Mucosa of descending colon (tissue), 3 donors: ENCODE data around the gene EPHB6. TPM values are rescaled to one million over a fixed set of nuclear protein-coding genes. Genes with fewer than 3 reads are reported as not detected.

Source experiments
- ATAC-seq: fragments of 200-7000 bp; cut with Tn5 transposase; one replicate; pipeline ENCODE4 v1.9.1; 2020; ENCODE audit warnings: mild to moderate bottlenecking, moderate library complexity
- DNase-seq, 3 donors: peaks; one replicate each; pipeline ENCODE4 v3.0.0-alpha.2; 2020
- H3K36me3 ChIP-seq: fragments of 200-600 bp; one replicate; pipeline ENCODE4 v1.8.0; 2021; ENCODE audit warnings: low read depth, mild to moderate bottlenecking
- H3K4me1 ChIP-seq: fragments of 200-600 bp; one replicate; pipeline ENCODE4 v1.8.0; 2021; ENCODE audit warnings: low read depth, mild to moderate bottlenecking
- H3K4me3 ChIP-seq: fragments of 200-600 bp; one replicate; pipeline ENCODE4 v1.8.0; 2021; ENCODE audit warnings: mild to moderate bottlenecking
- H3K9me3 ChIP-seq: fragments of 200-600 bp; one replicate; pipeline ENCODE4 v1.8.0; 2021; ENCODE audit warnings: mild to moderate bottlenecking
- intact Hi-C, 2 donors: fragments of 100-400 bp; cut with DNase I in 1 of 2; cut with micrococcal nuclease in 1 of 2; formaldehyde crosslinking; loops; one replicate each; pipeline versions ENCODE4 v1.11.0 to v1.11.1; 2022; cut with DNase I, micrococcal nuclease
- total RNA-seq, 3 donors: library from RNA; stranded (reverse); fragmentation: NEBNext Ultra II Directional in 2 of 3; extraction: Animal tissue kit (Norgen Biotek cat#: 25700) in 2 of 3; gene quantifications; one replicate each; pipeline versions ENCODE4 v1.2.1 to v1.2.4, GENCODE V29; 2021 to 2023
- TF ChIP-seq, protein P1 (sequence below): fragments of 200-600 bp; IDR thresholded peaks from one replicate; pipeline ENCODE4 v1.8.0; 2022; ENCODE audit warnings: antibody characterized with exemption, mild to moderate bottlenecking
- donor health status: DM: no; HTN: no; CAD: no; lungs with moderate emphysema.
- donor health status: DM: no; HTN: no; CAD: no.
- donor health status: DM: no; HTN: yes; CAD: no.

EPHB6 gene
- total RNA-seq, 3 donors from 2014 or later, result 1.2 to 8.7 (median 2.6) TPM

GRCh38 chr7:142847353-142847752 is 7.5 kb upstream of the EPHB6 start:
- no peaks in the 10 kb centered on the region for H3K9me3 ChIP-seq
- ATAC-seq (no peak), DNase-seq (no peak)
- H3K36me3 ChIP-seq, result no peaks in the 10 kb centered on the region
- TF ChIP-seq, protein P1, sequence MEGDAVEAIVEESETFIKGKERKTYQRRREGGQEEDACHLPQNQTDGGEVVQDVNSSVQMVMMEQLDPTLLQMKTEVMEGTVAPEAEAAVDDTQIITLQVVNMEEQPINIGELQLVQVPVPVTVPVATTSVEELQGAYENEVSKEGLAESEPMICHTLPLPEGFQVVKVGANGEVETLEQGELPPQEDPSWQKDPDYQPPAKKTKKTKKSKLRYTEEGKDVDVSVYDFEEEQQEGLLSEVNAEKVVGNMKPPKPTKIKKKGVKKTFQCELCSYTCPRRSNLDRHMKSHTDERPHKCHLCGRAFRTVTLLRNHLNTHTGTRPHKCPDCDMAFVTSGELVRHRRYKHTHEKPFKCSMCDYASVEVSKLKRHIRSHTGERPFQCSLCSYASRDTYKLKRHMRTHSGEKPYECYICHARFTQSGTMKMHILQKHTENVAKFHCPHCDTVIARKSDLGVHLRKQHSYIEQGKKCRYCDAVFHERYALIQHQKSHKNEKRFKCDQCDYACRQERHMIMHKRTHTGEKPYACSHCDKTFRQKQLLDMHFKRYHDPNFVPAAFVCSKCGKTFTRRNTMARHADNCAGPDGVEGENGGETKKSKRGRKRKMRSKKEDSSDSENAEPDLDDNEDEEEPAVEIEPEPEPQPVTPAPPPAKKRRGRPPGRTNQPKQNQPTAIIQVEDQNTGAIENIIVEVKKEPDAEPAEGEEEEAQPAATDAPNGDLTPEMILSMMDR, result no peak
- intact Hi-C loops, result no loop called here
- H3K4me1 ChIP-seq, result no peaks in the 10 kb centered on the region
- H3K4me3 ChIP-seq, result no peak overlapping the region

- Histone ChIP-seq H3K4me1 (peaks cover 7% of the 10 kb centered on the region), H3K4me3 (no peak overlapping the region), H3K9me3 (no peaks in the 10 kb centered on the region), H3K36me3 (no peaks in the 10 kb centered on the region)
- intact Hi-C loops, result loop anchor here in 1 of 2 donors (10.0 kb wide), 1 partner anchor 154 kb away; no protein-coding TSS in a partner anchor
- no peak for ATAC-seq
- no peak for DNase-seq
- TF ChIP-seq, protein P1, result no peak
These were observed 3.6 kb upstream of the EPHB6 start for GRCh38 chr7:142851269-142851668.

GRCh38 chr7:142851919-142852318 is 3.0 kb upstream of the EPHB6 start:
- H3K4me3 ChIP-seq, result no peak overlapping the region
- H3K4me1 ChIP-seq, result peaks cover 7% of the 10 kb centered on the region
- intact Hi-C loops, result loop anchor here in 1 of 2 donors (10.0 kb wide), 1 partner anchor 153 kb away; no protein-coding TSS in a partner anchor
- no peaks in the 10 kb centered on the region for H3K36me3 ChIP-seq
- TF ChIP-seq, protein P1, result no peak
- ATAC-seq (no peak), DNase-seq (no peak)
- no peaks in the 10 kb centered on the region for H3K9me3 ChIP-seq

DNA sequence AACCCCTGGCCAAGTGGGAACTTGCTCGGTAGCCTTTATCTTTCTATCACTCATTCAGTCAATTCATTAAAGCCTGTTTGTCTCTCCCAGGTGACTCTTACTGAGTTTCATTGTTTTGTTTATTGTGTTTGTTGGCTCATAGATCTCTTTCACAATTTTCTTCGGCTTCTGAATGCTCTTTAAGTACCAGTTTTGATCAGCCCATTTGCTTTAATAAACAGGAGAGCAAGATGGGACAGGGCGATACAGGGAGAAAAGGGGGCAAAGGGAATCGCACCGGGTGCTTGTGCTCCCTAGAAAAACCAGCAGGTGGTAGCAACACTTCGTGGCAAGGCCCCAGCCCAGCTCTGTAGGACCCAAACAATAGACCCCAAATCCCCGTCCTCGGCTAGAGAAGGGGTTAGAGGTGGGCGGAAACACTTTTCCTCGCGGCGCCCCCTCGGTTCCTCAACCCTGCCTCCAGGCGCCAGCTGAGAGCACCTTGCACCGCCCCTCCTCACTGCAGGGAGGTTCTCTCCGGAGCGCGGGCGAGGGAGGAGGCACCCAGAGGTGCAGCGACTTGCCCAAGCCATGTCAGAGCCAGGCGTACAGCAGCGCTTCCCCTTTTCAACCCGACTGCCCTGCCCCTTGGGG is 1.0 kb upstream of the EPHB6 start:
- Histone ChIP-seq H3K36me3 (no peaks in the 10 kb centered on the region), H3K9me3 (no peaks in the 10 kb centered on the region), H3K4me3 (peak overlapping the region; percentile 34), H3K4me1 (peaks cover 7% of the 10 kb centered on the region)
- DNase-seq (peak; percentile 72 to 80 (median 77)), ATAC-seq (peak; percentile 80)
- TF ChIP-seq, protein P1, result peak; percentile 65
- intact Hi-C loops, result loop anchor here in 1 of 2 donors (10.0 kb wide), 1 partner anchor 151 kb away; no protein-coding TSS in a partner anchor

DNA sequence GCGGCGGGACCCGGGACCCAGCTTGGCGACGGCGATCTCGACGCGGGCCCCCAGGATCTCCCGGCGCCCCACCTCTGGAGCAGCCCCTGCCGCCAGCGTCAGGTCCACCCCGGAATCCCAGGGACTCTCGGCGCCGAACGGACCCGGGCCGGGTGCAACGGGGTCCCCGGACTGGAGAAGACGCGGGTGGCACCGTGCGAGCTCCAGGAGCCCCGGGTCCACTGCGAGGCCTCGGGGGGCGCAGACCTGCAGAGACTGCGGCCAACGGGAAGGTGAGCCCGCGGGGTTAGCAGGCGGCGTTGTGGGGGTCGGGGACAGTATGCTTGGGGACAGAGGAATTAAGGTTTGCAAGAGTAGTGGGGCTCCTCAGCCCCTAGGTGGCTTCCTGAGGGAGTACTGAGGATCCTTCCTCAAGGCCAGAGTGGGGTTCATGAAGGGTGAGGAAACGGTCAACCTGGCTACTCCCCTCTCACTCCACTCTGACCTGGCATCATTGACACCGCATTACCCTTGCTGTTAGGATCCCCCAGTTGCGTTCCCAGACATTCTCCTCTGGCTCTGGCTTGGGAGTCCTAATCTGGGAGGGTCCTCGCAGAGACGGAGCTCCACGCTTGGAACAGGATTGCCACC is 353 bp downstream of the EPHB6 start:
- TF ChIP-seq, protein P1, result no peak
- Histone ChIP-seq H3K4me3 (no peak overlapping the region), H3K4me1 (peaks cover 7% of the 10 kb centered on the region), H3K36me3 (no peaks in the 10 kb centered on the region), H3K9me3 (no peaks in the 10 kb centered on the region)
- intact Hi-C loops, result loop anchor here in 1 of 2 donors (10.0 kb wide), 1 partner anchor 150 kb away; no protein-coding TSS in a partner anchor
- DNase-seq, result no peak
- peak; percentile 1 for ATAC-seq
